Neural progenitor cell (in vitro differentiated cells): ENCODE measurements around the gene ZFP36.

Experiments used
- CTCF ChIP-seq: fragments of 200-600 bp; sonication (generic); IDR thresholded peaks from 2 replicates; pipeline ENCODE4 v1.5.1; 2017; ENCODE audit warnings: antibody characterized with exemption, mild to moderate bottlenecking
- EZH2 ChIP-seq: fragments of 200-600 bp; sonication (generic); IDR thresholded peaks from 2 replicates; pipeline ENCODE4 v1.6.1; 2017; ENCODE audit warnings: antibody characterized with exemption, mild to moderate bottlenecking, moderate library complexity
- EZH2phosphoT487 ChIP-seq: fragments of 200-600 bp; sonication (generic); IDR thresholded peaks from 2 replicates; pipeline ENCODE4 v1.6.1; 2017; ENCODE audit warnings: antibody characterized with exemption

- TF ChIP-seq CTCF (no peak), EZH2phosphoT487 (no peak), EZH2 (no peak)
These were observed 26.9 kb downstream of the ZFP36 start for GRCh38 chr19:39433480-39434079.
